Head of caudate nucleus (tissue), 42 donors: ENCODE measurements around the gene ULBP2.

ENCODE experiments used
- DNase-seq, 42 donors: peaks; one replicate each; pipeline versions ENCODE4 v3.0.0 to v3.0.0-alpha.2; 2020 to 2021; ENCODE audit warnings: mixed read lengths in 7 of 42
- intact Hi-C: fragments of 100-400 bp; cut with DNase I; formaldehyde crosslinking; loops from one replicate; pipeline ENCODE4 v1.15.0; 2022

ULBP2 gene, protein sequence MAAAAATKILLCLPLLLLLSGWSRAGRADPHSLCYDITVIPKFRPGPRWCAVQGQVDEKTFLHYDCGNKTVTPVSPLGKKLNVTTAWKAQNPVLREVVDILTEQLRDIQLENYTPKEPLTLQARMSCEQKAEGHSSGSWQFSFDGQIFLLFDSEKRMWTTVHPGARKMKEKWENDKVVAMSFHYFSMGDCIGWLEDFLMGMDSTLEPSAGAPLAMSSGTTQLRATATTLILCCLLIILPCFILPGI

DNA sequence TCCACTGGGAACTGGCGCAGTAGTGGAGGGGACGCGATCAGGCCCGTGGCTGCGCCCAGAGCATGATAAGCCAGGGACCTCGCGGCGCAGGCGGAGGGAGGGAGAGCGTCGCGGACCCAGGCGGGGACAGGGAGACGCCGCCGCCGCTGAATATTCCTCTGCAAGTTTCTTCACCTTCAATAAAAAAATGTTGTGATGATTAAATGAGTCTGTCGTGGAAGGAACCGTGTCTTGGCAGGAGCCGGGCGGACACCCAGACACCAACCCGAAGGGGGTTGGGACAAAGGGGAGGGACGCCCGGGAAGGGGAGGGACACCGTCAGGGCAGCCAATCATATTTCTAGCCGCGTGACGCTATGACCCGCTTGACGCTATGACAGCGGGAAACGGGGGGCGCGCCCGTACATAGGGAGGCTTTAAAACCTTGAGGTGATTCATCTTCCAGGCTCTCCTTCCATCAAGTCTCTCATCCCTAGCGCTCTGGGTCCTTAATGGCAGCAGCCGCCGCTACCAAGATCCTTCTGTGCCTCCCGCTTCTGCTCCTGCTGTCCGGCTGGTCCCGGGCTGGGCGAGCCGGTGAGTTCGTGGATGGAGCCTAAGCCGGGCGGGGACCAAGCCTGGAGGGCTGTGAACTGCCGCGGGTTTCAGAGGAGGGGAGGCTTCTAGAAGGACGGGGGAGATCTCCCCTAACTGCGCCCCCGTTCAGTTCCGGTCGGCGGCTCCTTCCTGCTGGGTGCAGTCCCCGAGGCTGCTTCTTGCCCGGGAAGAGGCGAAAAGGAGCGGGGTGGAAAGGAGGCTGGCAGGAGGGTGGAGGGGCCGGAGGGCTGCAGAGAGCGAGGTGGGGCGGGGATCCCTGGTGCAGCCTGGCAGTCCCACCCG, at the start of gene ULBP2:
TSS of gene ULBP2 (plus strand) at position 432 of the 878 bp plus-strand sequence. CDS start at position 491, 59 bp downstream.
- DNase-seq = peak; percentile 66 to 95 (median 86)
- intact Hi-C loops = no loop called here

DNA sequence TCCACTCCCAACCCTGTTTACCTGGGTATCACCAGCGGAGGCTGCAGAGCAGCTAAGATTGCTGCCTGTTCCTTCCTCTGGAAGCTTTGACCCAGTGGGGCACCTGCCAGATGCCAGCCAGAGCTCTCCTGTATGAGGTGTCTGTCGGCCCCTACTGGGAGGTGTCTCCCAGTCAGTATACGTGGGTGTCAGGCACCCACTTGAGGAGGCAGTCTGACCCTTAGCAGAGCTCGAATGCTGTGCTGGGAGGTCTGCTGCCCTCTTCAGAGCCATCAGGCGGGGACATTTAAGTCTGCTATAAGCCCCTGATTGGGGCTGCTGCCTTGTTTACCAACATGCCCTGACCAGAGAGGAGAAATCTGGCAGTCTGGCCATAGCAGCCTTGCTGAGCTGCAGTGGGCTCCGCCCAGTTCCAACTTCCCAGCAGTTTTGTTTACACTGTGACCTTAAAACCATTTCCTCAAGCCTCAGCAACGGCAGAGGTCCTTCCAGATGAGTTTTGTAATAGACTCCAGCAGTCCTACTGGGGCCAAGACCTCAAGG, 46.7 kb upstream of the ULBP2 start:
- intact Hi-C loops = no loop called here

DNA sequence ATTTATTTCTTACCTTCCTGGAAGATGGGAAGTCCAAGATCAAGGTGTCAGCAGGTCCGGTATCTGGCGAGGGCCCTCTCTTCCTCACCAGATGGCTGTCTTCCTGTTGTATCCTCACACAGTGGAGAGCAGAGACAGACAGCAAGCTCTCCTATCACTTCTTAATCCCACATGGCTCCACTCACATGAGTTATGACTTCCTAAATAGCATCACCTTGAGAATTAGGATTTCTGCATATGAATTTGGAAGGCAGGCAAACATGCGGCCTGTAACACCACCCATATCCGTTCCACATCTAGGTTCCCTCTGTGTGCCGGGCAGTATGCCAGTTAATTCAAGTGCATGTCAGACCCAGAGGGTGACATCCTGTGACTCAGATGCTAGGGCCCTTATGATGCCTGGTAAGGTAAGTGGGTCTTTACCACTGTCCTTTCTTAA, 46.0 kb upstream of the ULBP2 start:
- DNase-seq = peak in 1 of 42 donors; percentile 42
- intact Hi-C loops = no loop called here

More for the DNA sequence above, 46.7 kb upstream of the ULBP2 start:
- peak in 2 of 42 donors; percentile 16 to 42 for DNase-seq

DNA sequence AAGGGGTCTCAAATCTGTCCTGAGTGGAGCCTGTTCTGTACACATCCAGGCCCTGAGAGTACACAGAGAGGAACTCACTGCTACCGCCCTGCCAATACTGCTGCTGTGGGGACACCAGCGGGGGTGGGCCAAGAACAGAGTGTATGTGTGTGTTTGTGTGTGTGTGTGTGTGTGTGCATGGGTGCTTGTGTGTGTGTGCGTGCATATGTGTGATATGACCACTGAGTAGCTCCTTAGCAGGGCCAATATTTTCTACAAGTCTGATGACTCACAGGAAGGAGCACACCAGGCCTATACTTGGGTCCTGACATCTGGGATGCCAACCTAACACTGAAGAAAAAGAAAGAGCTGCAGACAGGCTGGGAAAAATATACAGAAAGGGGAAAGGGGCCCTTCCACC, 45.3 kb upstream of the ULBP2 start:
- intact Hi-C loops = no loop called here
- DNase-seq = no peak

DNA sequence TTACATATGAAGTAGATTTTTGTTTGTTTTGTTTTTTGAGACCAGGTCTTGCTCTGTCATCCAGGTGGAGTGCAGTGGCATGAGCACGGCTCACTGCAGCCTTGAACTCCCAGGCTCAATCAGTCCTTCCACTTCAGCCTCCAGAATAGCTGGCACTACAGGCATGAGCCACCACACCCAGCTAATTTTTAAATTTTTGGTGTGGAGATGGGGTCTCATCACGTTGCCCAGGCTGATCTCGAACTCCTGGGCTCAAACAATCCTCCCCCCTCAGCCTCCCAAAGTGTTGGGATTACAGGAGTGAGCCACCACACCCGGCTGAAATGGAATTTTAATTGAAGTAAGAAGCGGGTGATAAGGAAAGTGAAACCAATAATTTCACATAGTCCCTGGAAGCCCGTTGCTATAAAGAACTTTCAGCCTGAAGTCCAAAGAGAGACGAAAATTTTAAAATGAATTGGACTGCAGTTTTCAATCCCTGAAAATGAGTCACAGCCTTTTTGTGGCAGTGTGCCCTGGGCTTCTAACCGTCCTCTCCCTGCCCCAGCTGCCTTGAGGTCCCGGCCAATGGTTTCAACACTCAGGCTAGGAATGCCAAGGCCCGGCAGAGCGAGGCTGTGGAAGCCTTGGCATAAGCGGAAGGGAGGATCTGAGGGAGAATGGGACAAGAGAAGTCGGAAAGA, 44.7 kb upstream of the ULBP2 start:
- peak in 34 of 42 donors; percentile 16 to 84 (median 41) for DNase-seq
- intact Hi-C loops = no loop called here

DNA sequence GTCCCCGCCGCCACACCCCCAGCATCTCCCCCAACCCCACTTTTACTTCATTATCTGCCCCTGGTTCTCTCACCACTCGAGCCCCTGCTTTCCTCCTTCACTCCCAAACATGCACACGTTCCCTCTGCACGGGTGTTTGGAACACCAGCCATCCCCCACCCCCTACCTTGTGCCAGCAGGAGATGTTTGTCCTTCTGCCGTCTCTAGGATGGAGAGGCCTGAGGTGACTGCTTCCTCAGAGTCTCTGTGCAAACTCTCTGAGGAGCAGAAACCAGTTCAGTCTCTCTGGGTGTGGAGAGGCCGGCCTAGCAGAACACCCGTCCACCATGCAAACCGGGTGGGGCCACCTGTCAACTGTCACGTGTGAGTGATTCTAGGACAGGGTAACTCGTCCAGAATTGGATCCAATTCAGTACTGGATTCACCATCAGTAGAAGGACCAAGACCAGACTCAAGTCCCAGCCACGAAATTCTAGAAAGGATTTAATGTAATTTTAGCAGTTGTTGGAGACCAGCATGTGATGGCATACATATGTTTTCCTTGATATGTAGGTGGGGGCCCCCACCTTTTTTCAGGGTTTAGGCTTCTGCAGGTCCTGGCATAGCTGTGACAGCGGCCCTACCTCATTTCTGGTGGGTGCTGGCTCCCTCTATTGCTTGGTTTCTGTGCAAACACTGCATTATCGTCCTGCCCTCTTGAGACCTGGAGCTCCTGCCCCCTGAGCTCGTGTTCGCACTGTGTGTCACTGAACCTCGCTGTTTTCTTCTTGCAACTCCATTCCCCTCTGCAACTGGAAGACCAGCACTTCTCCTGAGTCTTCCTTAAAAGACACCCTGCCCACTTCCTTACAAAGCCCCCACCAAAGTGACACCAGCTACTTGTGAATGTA, 43.7 kb upstream of the ULBP2 start, which contains the start of gene RAET1E:
TSS of gene RAET1E (minus strand) at position 259 of the 890 bp plus-strand sequence. CDS start 7,212 bp downstream, outside the sequence.
- peak in 1 of 42 donors; percentile 34 for DNase-seq
- intact Hi-C loops = no loop called here

DNA sequence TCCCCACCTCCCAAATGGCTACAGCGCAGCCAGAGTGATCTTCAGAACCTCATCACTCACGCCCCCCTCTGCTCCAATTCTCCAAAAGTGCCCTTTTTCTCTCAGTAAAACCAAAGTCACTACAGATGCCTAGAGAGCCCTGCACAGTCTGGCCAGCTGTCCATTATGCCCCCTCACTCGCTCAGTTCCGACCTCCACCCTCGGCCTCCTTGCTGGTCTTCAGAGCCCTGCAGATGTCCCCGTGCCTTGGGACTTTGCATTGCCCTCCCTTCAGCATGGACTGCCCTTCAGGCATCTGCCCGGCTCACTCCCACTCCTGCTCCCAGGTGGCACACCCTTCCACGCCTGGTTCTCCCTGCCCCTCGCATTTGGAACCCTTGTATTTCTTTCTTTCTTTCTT, 42.8 kb upstream of the ULBP2 start:
- intact Hi-C loops = no loop called here
- peak in 1 of 42 donors; percentile 23 for DNase-seq

DNA sequence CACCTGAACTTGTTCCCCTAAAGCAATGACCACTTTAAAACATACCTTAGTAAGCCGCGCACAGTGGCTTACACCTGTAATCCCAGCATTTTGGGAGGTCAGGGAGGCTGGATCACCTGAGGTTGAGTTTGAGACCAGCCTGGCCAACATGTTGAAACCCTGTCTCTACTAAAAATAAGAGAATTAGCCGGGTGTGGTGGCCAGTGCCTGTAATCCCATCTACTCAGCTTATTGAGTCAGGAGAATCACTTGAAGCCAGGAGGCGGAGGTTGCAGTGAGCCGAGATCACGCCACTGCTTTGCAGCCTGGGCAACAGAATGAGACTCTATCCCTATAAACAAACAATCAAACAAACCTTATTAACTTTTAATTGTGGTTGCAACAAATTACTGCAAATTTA, 42.3 kb upstream of the ULBP2 start:
- intact Hi-C loops = no loop called here
- DNase-seq = peak in 1 of 42 donors; percentile 12

DNA sequence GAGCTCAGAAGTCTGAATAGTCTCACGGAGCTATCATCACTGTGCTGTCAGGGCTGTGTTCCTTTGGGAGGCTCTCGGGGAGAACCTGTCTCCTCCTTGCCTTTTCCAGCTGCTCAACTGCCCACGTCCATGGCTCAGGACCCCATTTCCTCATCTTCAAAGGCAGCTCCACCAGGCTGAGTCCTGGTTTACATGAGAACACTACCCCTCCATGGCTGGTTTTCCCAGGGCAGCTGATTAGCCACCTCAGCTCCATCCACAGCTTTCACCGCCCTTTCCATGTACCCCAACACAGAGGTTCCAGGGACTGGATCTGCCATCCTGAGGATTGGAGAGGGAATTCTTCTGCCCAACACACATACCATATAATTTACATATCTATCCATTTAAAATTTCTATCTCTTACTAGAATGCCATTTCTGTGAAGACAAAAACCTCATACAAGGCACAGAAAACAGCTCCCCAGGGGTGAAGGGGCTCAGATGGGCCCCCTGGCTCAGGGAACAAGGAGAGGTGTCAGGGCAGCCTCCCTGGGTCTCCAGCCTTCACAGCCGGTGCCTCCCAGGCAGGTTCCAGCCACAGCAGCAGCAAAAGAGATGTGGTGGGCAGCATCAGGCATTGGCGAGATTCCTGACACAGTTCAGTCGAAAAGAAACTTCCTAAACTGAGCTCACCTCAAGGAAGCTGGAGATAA, 41.7 kb upstream of the ULBP2 start:
- intact Hi-C loops = no loop called here
- DNase-seq = peak in 2 of 42 donors; percentile 7 to 24

DNA sequence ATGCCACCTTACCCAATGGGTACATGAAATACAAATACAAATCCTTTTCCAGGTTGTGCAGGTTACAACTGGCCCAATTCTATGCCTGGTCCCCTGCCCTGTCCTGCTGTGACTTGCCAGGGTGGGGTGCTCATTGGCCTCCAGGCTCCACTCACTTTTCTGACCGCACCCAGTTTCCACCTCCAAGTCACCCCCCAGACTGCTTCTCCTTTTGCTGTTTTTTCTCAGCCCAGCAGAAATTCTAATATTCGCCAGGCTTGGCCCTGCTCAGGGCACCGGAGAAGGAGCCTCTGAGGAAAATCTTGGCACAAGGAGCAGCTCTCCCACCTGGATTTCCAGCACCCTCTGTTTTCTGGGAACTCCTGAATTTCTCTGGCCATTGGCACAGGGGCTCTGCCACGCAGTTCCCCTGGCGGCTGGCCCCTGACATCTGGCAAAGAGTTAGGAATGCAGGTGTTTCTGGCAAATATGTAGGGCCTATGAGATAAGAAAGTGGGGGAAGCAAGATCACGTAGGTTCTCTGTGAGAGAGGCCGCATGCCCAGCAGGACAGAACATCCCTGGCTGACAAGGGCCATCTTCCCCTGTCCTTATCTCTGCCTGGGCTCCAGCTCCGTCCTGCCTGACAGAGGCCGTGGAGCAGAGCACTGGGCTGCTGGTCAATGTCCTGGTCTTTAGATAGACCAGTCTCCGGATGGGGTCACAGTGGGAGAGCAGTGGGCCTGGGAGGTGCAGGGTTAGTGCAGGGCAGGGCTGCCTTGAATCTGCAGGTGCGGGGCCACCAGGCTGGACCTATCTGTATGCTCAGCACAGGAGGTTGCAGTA, 41.0 kb upstream of the ULBP2 start:
- peak in 2 of 42 donors; percentile 13 to 27 for DNase-seq
- intact Hi-C loops = no loop called here

DNA sequence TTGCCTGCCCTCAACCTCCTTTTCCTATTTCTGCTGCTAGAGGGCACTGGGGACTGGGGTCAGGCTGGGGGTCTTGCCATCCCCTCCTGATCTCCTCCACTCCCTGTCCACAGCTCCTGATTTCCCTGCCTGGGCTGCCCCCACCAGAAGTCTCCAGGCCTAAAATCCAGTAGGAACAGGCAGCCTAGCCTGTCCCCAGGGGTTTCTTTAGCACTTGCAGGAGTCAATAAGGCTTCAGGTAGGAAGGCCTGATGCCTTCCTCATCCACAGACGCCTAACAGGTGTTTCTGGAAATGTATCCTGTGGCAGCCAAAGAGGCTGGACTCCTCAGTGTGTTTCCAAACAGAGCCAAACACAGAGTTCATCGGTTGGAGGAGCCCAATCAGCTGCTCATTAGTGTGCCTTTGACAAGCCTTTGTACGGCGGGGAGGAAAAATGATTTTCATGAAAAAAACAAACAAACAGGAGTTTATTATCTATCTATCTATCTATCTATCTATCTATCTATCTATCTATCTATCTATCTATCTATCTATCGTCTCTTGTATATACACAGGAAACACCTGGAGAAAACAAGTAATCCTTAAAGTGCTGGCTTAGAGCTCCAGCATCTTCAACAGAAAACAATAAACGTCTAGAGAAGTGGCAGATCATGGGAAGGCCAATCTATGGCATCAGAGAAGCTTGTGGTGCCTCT, 40.2 kb upstream of the ULBP2 start:
- DNase-seq = peak in 1 of 42 donors; percentile 34
- intact Hi-C loops = no loop called here

DNA sequence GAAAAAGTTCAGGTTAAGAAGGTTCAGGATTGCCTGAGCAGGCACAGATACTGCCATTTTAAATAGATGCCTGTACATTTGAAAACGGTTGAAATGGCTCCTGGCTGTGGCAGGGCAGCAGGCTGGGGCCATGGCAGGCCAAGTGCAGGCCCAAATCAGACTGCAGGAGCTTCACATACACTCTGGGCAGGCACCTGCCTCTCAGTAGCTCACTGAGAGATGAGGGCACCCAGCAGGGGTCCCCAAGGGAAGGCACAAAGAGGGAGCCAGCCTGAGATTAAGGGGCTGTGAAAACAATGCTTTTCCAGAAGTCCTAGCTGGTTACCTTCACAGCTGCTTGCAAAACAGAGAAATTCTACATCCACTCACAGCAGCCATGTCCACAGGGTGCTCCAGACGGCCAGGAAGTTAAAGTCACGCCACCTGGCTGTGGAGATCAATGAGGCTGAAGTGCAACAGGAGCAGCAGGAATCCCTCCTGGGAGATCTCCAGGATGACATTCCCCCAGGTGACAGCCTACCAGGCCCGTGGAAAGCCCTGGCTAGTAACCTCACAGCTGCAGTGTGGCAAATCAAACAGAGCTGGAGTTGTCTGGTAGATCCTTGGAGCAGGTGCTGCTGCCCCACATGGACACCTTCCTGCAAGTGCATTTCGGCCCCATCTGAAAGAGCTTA, 37.7 kb upstream of the ULBP2 start:
- DNase-seq = peak in 3 of 42 donors; percentile 2 to 28 (median 10)
- intact Hi-C loops = no loop called here

DNA sequence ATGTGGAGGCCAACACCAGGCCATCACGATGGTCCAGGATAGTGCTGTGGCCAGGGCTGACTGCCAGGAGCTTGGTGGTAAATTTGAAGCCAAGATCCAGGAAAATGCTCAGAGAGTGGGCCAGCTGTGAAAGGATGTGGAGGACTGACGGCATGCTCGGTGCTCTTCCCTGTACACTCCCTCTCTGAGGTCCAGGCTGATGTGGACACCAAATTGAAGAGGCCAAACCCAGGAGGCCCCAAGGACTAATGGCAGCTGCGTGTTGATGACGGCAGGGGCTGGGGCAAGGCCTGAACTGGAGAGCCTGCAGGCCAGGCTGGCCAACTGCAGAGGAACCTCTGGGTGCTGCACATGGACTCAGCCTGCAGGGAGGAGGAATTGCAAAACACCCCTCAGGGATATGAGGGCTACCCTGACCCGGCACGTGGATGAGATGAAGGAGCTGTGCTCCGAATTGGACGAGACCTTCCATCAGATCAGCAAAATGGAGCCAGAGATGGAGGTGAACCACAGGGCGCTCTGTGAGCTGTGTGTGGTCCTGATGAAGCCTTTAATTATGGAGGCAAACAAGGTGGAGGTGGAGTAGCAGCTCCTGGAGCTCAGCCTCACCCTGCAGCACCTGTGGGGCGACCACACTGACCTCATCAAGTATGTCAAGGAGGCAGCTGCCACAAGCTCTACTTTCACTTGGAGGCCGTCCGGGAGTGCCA, 37.0 kb upstream of the ULBP2 start:
- peak in 3 of 42 donors; percentile 3 to 32 (median 4) for DNase-seq

DNA sequence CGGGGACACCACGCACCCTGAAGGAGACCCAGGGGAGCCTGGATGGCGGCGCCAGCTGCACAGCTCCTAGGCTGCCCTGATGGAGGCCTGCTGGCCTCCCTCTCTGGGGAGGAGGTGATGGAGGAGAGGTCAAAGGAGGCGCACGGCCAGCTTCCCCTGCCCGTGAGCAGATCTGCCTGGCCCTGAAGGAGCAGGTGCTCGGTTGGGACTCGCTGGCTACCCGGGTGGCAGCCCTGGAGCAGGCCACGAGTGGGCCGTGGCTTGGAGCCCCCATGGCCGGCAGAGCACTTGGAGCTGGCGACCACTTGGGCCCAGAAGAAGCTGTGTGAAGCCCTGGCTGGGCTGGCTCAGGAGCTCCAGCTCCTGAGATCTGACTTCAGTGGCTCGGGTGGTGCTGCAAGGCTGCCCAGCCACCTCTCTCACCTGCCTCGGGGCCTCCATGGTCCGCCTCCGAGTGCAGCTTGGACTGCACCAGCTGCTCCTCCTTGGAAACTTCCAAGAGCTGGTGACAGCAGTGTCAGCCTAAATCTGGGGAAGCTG, 36.4 kb upstream of the ULBP2 start:
- DNase-seq = peak in 2 of 42 donors; percentile 12 to 37
- intact Hi-C loops = no loop called here

More for the DNA sequence above, 37.0 kb upstream of the ULBP2 start:
- intact Hi-C loops = no loop called here
